ENCODE measurements around the gene HIPK4. TPM values are rescaled to one million over a fixed set of nuclear protein-coding genes. Genes with fewer than 3 reads are reported as not detected.
"Not testable (repeated sequence)": the region's sequence is repeated elsewhere in the genome, so short reads cannot be mapped to it uniquely, and the experiment has no call there.

Gene HIPK4
- total RNA-seq, 1 donor from 2014 or later = not detected

DNA sequence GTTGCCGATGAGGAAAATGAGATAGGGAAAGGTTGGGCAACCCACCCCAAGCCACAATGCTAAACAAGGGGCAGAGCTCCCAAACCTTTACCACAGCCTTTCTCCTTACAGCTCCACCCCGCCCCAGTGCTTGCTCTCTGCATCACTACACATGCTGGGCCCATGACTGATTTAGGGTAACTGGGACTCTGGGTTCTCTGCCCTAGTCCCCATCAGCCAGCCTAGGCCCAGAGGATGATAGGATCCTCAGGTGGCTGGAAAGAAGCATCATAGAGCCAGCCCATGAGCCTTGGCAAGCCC is 53.4 kb downstream of the HIPK4 start:
- Histone ChIP-seq H3K27me3 (ENCODE audit: insufficient read depth, low read length) (no peaks in the 10 kb centered on the region), H3K36me3 (ENCODE audit: insufficient read depth, low read length) (peaks cover 8% of the 10 kb centered on the region), H3K4me3 (ENCODE audit: insufficient read depth, low read depth, low read length) (no peak overlapping the region), H3K4me2 (ENCODE audit: low read length) (peak overlapping the region; percentile 25), H4K20me1 (ENCODE audit: insufficient read depth, low read length) (peaks cover 31% of the 10 kb centered on the region), H3K9ac (ENCODE audit: low read length) (no peak overlapping the region), H3K27ac (ENCODE audit: low read depth, low read length) (no peak overlapping the region), H3K4me1 (ENCODE audit: insufficient read depth, low read length) (peaks cover 7% of the 10 kb centered on the region), H3K9me3 (ENCODE audit: insufficient read depth, low read depth, low read length) (no peaks in the 10 kb centered on the region), H3K79me2 (ENCODE audit: insufficient read depth, low read length) (peaks cover 16% of the 10 kb centered on the region), H2AFZ (ENCODE audit: low read depth, low read length) (no peak overlapping the region)
- H3K36me3 Mint-ChIP-seq (ENCODE audit: low read depth, unreplicated experiment) = peaks cover 20% of the 10 kb centered on the region
- no peak overlapping the region for H3K4me3 Mint-ChIP-seq (ENCODE audit: unreplicated experiment)
- TF ChIP-seq, protein P1, sequence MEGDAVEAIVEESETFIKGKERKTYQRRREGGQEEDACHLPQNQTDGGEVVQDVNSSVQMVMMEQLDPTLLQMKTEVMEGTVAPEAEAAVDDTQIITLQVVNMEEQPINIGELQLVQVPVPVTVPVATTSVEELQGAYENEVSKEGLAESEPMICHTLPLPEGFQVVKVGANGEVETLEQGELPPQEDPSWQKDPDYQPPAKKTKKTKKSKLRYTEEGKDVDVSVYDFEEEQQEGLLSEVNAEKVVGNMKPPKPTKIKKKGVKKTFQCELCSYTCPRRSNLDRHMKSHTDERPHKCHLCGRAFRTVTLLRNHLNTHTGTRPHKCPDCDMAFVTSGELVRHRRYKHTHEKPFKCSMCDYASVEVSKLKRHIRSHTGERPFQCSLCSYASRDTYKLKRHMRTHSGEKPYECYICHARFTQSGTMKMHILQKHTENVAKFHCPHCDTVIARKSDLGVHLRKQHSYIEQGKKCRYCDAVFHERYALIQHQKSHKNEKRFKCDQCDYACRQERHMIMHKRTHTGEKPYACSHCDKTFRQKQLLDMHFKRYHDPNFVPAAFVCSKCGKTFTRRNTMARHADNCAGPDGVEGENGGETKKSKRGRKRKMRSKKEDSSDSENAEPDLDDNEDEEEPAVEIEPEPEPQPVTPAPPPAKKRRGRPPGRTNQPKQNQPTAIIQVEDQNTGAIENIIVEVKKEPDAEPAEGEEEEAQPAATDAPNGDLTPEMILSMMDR (IDR thresholded peaks at IDR 0.05; ENCODE audit: insufficient read depth, low read depth, low read length) = no peak
- TF ChIP-seq EZH2 (IDR thresholded peaks at IDR 0.05; ENCODE audit: insufficient read depth, low read length) = no peak
- H3K9me3 Mint-ChIP-seq (ENCODE audit: unreplicated experiment) = no peaks in the 10 kb centered on the region
- no peak overlapping the region for H3K27ac Mint-ChIP-seq (ENCODE audit: unreplicated experiment)
- H3K4me1 Mint-ChIP-seq (ENCODE audit: low read depth, unreplicated experiment) = peaks cover 2% of the 10 kb centered on the region
- DNase-seq (ENCODE audit: low read depth) (no peak), FAIRE-seq (no peak)
- H3K27me3 Mint-ChIP-seq (ENCODE audit: low read depth, unreplicated experiment) = no peaks in the 10 kb centered on the region

DNA sequence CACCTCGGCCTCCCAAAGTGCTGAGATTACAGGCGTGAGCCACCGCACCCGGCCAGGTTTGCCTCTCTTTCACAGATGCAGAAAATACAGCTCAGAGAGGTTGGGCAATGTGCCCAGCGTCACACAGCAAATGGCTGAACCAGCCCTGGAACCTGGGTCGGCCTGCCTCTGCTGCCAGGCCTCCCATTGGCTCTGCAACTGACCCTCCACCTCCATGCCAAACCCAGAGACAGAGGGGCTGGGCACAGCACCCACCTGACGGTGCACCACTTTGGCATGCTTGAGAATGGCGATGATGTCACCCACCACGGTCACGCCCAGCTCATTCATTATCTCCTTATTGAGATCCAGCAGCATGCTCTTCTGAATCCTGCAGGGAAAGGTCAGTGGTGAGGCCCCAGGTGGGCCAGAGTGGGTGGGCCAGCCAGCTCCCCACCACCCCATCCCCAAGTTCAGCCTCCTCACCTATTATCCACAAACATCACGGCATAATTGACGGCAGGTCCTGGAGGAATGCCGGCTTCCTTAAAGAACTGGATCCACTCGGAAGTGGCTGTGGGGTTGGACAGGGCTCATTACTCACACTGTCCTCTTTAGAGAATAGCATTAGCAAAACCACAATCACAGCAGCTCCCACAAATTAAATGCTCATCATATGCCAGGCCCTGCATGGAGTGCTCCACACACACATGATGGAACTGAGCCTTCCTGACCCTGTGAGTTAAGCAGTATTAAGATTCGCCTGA is 54.0 kb downstream of the HIPK4 start:
- TF ChIP-seq EZH2 (IDR thresholded peaks at IDR 0.05; ENCODE audit: insufficient read depth, low read length) = no peak
- TF ChIP-seq, protein P1 (IDR thresholded peaks at IDR 0.05; ENCODE audit: insufficient read depth, low read depth, low read length) = no peak
- Mint-ChIP-seq H3K4me3 (ENCODE audit: unreplicated experiment) (no peak overlapping the region), H3K36me3 (ENCODE audit: low read depth, unreplicated experiment) (peaks cover 17% of the 10 kb centered on the region), H3K4me1 (ENCODE audit: low read depth, unreplicated experiment) (no peaks in the 10 kb centered on the region), H3K27me3 (ENCODE audit: low read depth, unreplicated experiment) (no peaks in the 10 kb centered on the region), H3K9me3 (ENCODE audit: unreplicated experiment) (no peaks in the 10 kb centered on the region), H3K27ac (ENCODE audit: unreplicated experiment) (no peak overlapping the region)
- Histone ChIP-seq H3K4me3 (ENCODE audit: insufficient read depth, low read depth, low read length) (no peak overlapping the region), H3K27me3 (ENCODE audit: insufficient read depth, low read length) (no peaks in the 10 kb centered on the region), H2AFZ (ENCODE audit: low read depth, low read length) (no peak overlapping the region), H3K27ac (ENCODE audit: low read depth, low read length) (no peak overlapping the region), H3K79me2 (ENCODE audit: insufficient read depth, low read length) (peaks cover 16% of the 10 kb centered on the region), H3K4me2 (ENCODE audit: low read length) (peak overlapping the region; percentile 25), H3K36me3 (ENCODE audit: insufficient read depth, low read length) (peaks cover 13% of the 10 kb centered on the region), H4K20me1 (ENCODE audit: insufficient read depth, low read length) (peaks cover 29% of the 10 kb centered on the region), H3K4me1 (ENCODE audit: insufficient read depth, low read length) (peaks cover 7% of the 10 kb centered on the region), H3K9me3 (ENCODE audit: insufficient read depth, low read depth, low read length) (no peaks in the 10 kb centered on the region), H3K9ac (ENCODE audit: low read length) (no peak overlapping the region)
- FAIRE-seq (no peak), DNase-seq (ENCODE audit: low read depth) (peak; percentile 71)

DNA sequence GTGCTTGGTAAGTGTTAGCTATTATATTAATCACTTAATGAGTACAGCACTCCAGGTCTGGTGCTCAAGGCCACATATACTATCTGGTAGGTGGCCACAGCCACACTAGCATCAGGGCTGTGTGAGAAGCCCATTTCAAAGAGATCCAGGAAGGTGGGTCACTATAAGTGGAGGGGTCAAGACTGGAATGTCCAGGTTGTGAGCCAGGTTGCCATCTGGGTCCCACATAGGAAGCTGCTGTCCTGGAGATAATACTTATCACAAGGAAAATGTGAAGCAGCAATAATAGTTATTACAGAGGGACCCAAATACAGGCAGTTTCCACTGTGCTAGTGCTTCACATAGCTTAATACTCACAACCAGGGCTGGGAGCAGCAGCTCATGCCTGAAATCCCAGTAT is 54.9 kb downstream of the HIPK4 start:
- Histone ChIP-seq H3K27ac (ENCODE audit: low read depth, low read length) (no peak overlapping the region), H3K9ac (ENCODE audit: low read length) (no peak overlapping the region), H3K4me1 (ENCODE audit: insufficient read depth, low read length) (peaks cover 7% of the 10 kb centered on the region), H2AFZ (ENCODE audit: low read depth, low read length) (no peak overlapping the region), H3K4me2 (ENCODE audit: low read length) (no peak overlapping the region), H3K27me3 (ENCODE audit: insufficient read depth, low read length) (no peaks in the 10 kb centered on the region), H4K20me1 (ENCODE audit: insufficient read depth, low read length) (peaks cover 29% of the 10 kb centered on the region), H3K4me3 (ENCODE audit: insufficient read depth, low read depth, low read length) (no peak overlapping the region), H3K36me3 (ENCODE audit: insufficient read depth, low read length) (peaks cover 19% of the 10 kb centered on the region), H3K79me2 (ENCODE audit: insufficient read depth, low read length) (peaks cover 16% of the 10 kb centered on the region), H3K9me3 (ENCODE audit: insufficient read depth, low read depth, low read length) (no peaks in the 10 kb centered on the region)
- Mint-ChIP-seq H3K36me3 (ENCODE audit: low read depth, unreplicated experiment) (peaks cover 17% of the 10 kb centered on the region), H3K27me3 (ENCODE audit: low read depth, unreplicated experiment) (no peaks in the 10 kb centered on the region), H3K27ac (ENCODE audit: unreplicated experiment) (no peak overlapping the region), H3K9me3 (ENCODE audit: unreplicated experiment) (no peaks in the 10 kb centered on the region), H3K4me1 (ENCODE audit: low read depth, unreplicated experiment) (no peaks in the 10 kb centered on the region), H3K4me3 (ENCODE audit: unreplicated experiment) (no peak overlapping the region)
- no peak for TF ChIP-seq EZH2 (IDR thresholded peaks at IDR 0.05; ENCODE audit: insufficient read depth, low read length)
- TF ChIP-seq, protein P1 (IDR thresholded peaks at IDR 0.05; ENCODE audit: insufficient read depth, low read depth, low read length) = no peak
- FAIRE-seq = no peak
- no peak for DNase-seq (ENCODE audit: low read depth)

DNA sequence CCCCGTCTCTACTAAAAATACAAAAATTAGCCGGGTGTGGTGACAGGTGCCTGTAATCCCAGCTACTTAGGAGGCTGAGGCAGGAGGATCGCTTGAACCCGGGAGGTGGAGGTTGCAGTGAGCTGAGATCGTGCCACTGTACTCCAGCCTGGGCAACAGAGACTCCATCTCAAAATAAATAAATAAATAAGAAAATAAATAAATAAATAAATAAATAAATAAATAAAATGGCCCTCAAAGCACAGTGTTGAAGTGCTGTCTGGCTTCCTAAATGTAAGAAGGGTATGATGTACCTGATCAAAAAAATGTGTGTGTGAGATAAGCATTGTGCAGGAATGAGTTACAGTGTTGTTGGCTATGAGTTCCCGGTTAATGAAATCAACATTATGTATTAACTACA is 56.9 kb downstream of the HIPK4 start:
- H3K4me3 ChIP-seq (ENCODE audit: insufficient read depth, low read depth, low read length); H3K9me3 Mint-ChIP-seq (ENCODE audit: unreplicated experiment); H3K27me3 Mint-ChIP-seq (ENCODE audit: low read depth, unreplicated experiment); H3K27me3 ChIP-seq (ENCODE audit: insufficient read depth, low read length); H3K9ac ChIP-seq (ENCODE audit: low read length); H2AFZ ChIP-seq (ENCODE audit: low read depth, low read length); H3K27ac Mint-ChIP-seq (ENCODE audit: unreplicated experiment); H3K4me1 Mint-ChIP-seq (ENCODE audit: low read depth, unreplicated experiment); H3K4me1 ChIP-seq (ENCODE audit: insufficient read depth, low read length); H3K4me3 Mint-ChIP-seq (ENCODE audit: unreplicated experiment); H3K4me2 ChIP-seq (ENCODE audit: low read length); DNase-seq (ENCODE audit: low read depth); H3K27ac ChIP-seq (ENCODE audit: low read depth, low read length); H3K79me2 ChIP-seq (ENCODE audit: insufficient read depth, low read length); FAIRE-seq; H3K9me3 ChIP-seq (ENCODE audit: insufficient read depth, low read depth, low read length): not testable (repeated sequence)
- H3K36me3 Mint-ChIP-seq (ENCODE audit: low read depth, unreplicated experiment) = peaks cover 21% of the 10 kb centered on the region
- peaks cover 29% of the 10 kb centered on the region for H4K20me1 ChIP-seq (ENCODE audit: insufficient read depth, low read length)
- peaks cover 24% of the 10 kb centered on the region for H3K36me3 ChIP-seq (ENCODE audit: insufficient read depth, low read length)
